CD4-positive, alpha-beta memory T cell (primary cell): ENCODE results near the gene ASB15. TPM values are rescaled to one million over a fixed set of nuclear protein-coding genes. Genes with fewer than 3 reads are reported as not detected.

Experiments used
- CTCF ChIA-PET: fragments of 350-600 bp; sonication (Branson Sonifier 250); formaldehyde crosslinking; loops from one replicate; lab custom pipeline; 2021; ENCODE audit warnings: inconsistent platforms; ENCODE audit not compliant: partially characterized antibody; lab: Charles Lee
- POLR2A ChIA-PET: fragments of 350-600 bp; sonication (Branson Sonifier 250); formaldehyde crosslinking; loops from one replicate; lab custom pipeline; 2021; ENCODE audit not compliant: partially characterized antibody; lab: Charles Lee
- DNase-seq, 5 donors: peaks; one replicate each; pipeline versions ENCODE4 v3.0.0 to v3.0.0-alpha.2; 2020 to 2022; ENCODE audit warnings: mixed read lengths in 1 of 5
- H3K27ac ChIP-seq: one replicate; pipeline ENCODE4 v1.7.0; 2013; ENCODE audit warnings: low read depth, low read length
- H3K27me3 ChIP-seq: 2 replicates; pipeline ENCODE4 v1.7.0; 2013; ENCODE audit warnings: mild to moderate bottlenecking, low read length, moderate library complexity; ENCODE audit not compliant: insufficient read depth
- H3K36me3 ChIP-seq: 2 replicates; pipeline ENCODE4 v1.7.0; 2013; ENCODE audit warnings: mild to moderate bottlenecking, low read length, moderate library complexity; ENCODE audit not compliant: insufficient read depth
- H3K4me1 ChIP-seq: 2 replicates; pipeline ENCODE4 v1.7.0; 2013; ENCODE audit warnings: mild to moderate bottlenecking, low read length, moderate library complexity; ENCODE audit not compliant: insufficient read depth
- H3K4me3 ChIP-seq, 2 donors: one replicate each; pipeline ENCODE4 v1.7.0; 2013; ENCODE audit warnings: low read length in 2 of 2, mild to moderate bottlenecking in 1 of 2
- H3K9me3 ChIP-seq, 2 donors: one replicate each; pipeline ENCODE4 v1.7.0; 2013; ENCODE audit warnings: low read length in 2 of 2, control low read depth in 1 of 2; ENCODE audit not compliant: control insufficient read depth in 1 of 2
- H3K27ac Mint-ChIP-seq, 7 donors: one replicate each; pipeline ENCODE4 v1.8.0; 2020 to 2021; ENCODE audit warnings: mixed read lengths in 7 of 7, mild to moderate bottlenecking in 6 of 7, inconsistent platforms in 3 of 7, moderate library complexity in 3 of 7
- H3K27me3 Mint-ChIP-seq, 2 donors: one replicate each; pipeline ENCODE4 v1.8.0; 2020 to 2021; ENCODE audit warnings: mixed read lengths in 2 of 2
- H3K36me3 Mint-ChIP-seq, 2 donors: one replicate each; pipeline ENCODE4 v1.8.0; 2020 to 2021; ENCODE audit warnings: mixed read lengths in 2 of 2, inconsistent platforms in 1 of 2, mild to moderate bottlenecking in 1 of 2
- H3K4me1 Mint-ChIP-seq, 4 donors: one replicate each; pipeline ENCODE4 v1.8.0; 2020 to 2021; ENCODE audit warnings: mixed read lengths in 4 of 4, mild to moderate bottlenecking in 1 of 4
- H3K4me3 Mint-ChIP-seq, 8 donors: one replicate each; pipeline ENCODE4 v1.8.0; 2020 to 2021; ENCODE audit warnings: mixed read lengths in 8 of 8, mild to moderate bottlenecking in 7 of 8, moderate library complexity in 6 of 8, inconsistent platforms in 3 of 8
- H3K9me3 Mint-ChIP-seq, 8 donors: one replicate each; pipeline ENCODE4 v1.8.0; 2020 to 2021; ENCODE audit warnings: mixed read lengths in 8 of 8, mild to moderate bottlenecking in 5 of 8, inconsistent platforms in 3 of 8, moderate library complexity in 1 of 8
- intact Hi-C: fragments of 100-400 bp; cut with micrococcal nuclease; formaldehyde crosslinking; loops from one replicate; pipeline ENCODE4 v1.15.1; 2023
- polyA plus RNA-seq, 2 donors: library from polyadenylated mRNA; unstranded; fragments of 300-500 nt; fragmentation: Illumina TruSeq; gene quantifications; one replicate each; pipeline ENCODE4 v1.2.3, GENCODE V29; 2021
- total RNA-seq, 2 experiments: library from RNA; stranded (reverse); gene quantifications; one replicate each; pipeline ENCODE4 v1.2.3, GENCODE V29; 2021

ASB15 gene
- total and polyA plus RNA-seq, 4 experiments from 2014 or later: 0.10 to 0.21 TPM; not detected in 2

GRCh38 chr7:123588376-123588775 lies 13.2 kb upstream of the ASB15 start:
- Histone ChIP-seq H3K36me3 (no peaks in the 10 kb centered on the region), H3K27ac (no peak overlapping the region), H3K27me3 (no peaks in the 10 kb centered on the region), H3K4me3 (no peak overlapping the region), H3K4me1 (no peaks in the 10 kb centered on the region), H3K9me3 (no peaks in the 10 kb centered on the region)
- Mint-ChIP-seq H3K27me3 (peaks cover 5 to 15% of the 10 kb centered on the region in 2 donors), H3K9me3 (no peaks in the 10 kb centered on the region), H3K36me3 (no peaks in the 10 kb centered on the region), H3K4me3 (no peak overlapping the region), H3K4me1 (no peaks in the 10 kb centered on the region), H3K27ac (peak overlapping the region in 1 of 7 donors; percentile 9)
- ChIA-PET CTCF (no interaction called here), POLR2A (no interaction called here)
- intact Hi-C loops: no loop called here
- no peak for DNase-seq

GRCh38 chr7:123594813-123595241 lies 6.8 kb upstream of the ASB15 start:
- no peaks in the 10 kb centered on the region for H3K9me3 ChIP-seq
- H3K27ac ChIP-seq: no peak overlapping the region
- no peaks in the 10 kb centered on the region for H3K36me3 Mint-ChIP-seq
- H3K9me3 Mint-ChIP-seq: peaks cover 0 to 4% (median 0%) of the 10 kb centered on the region in 8 donors
- H3K27ac Mint-ChIP-seq: no peak overlapping the region
- H3K4me1 ChIP-seq: no peaks in the 10 kb centered on the region
- no peaks in the 10 kb centered on the region for H3K36me3 ChIP-seq
- H3K4me3 Mint-ChIP-seq: no peak overlapping the region
- no peaks in the 10 kb centered on the region for H3K4me1 Mint-ChIP-seq
- H3K4me3 ChIP-seq: no peak overlapping the region
- peaks cover 19 to 23% of the 10 kb centered on the region in 2 donors for H3K27me3 Mint-ChIP-seq
- DNase-seq: no peak
- POLR2A ChIA-PET: no interaction called here
- intact Hi-C loops: no loop called here
- CTCF ChIA-PET: no interaction called here
- no peaks in the 10 kb centered on the region for H3K27me3 ChIP-seq

GRCh38 chr7:123598657-123599056 lies 3.0 kb upstream of the ASB15 start:
- POLR2A ChIA-PET: no interaction called here
- intact Hi-C loops: no loop called here
- H3K4me1 Mint-ChIP-seq: no peaks in the 10 kb centered on the region
- peaks cover 14 to 19% of the 10 kb centered on the region in 2 donors for H3K27me3 Mint-ChIP-seq
- CTCF ChIA-PET: interaction anchor here (1.3 kb wide), 1 partner anchor 26 kb away, joined by 3 read pairs; no protein-coding TSS in a partner anchor
- H3K9me3 Mint-ChIP-seq: peaks cover 0 to 4% (median 0%) of the 10 kb centered on the region in 8 donors
- no peak for DNase-seq
- H3K4me1 ChIP-seq: no peaks in the 10 kb centered on the region
- no peak overlapping the region for H3K27ac Mint-ChIP-seq
- H3K27ac ChIP-seq: no peak overlapping the region
- no peak overlapping the region for H3K4me3 ChIP-seq
- no peaks in the 10 kb centered on the region for H3K9me3 ChIP-seq
- no peaks in the 10 kb centered on the region for H3K27me3 ChIP-seq
- no peaks in the 10 kb centered on the region for H3K36me3 Mint-ChIP-seq
- no peak overlapping the region for H3K4me3 Mint-ChIP-seq
- H3K36me3 ChIP-seq: no peaks in the 10 kb centered on the region

- intact Hi-C loops: no loop called here
- Histone ChIP-seq H3K4me1 (no peaks in the 10 kb centered on the region), H3K36me3 (no peaks in the 10 kb centered on the region), H3K9me3 (no peaks in the 10 kb centered on the region), H3K27me3 (no peaks in the 10 kb centered on the region), H3K27ac (no peak overlapping the region), H3K4me3 (no peak overlapping the region)
- Mint-ChIP-seq H3K4me1 (no peaks in the 10 kb centered on the region), H3K9me3 (peaks cover 0 to 4% (median 0%) of the 10 kb centered on the region in 8 donors), H3K36me3 (no peaks in the 10 kb centered on the region), H3K27ac (peak overlapping the region in 1 of 7 donors; percentile 48), H3K4me3 (no peak overlapping the region), H3K27me3 (peaks cover 10 to 16% of the 10 kb centered on the region in 2 donors)
- ChIA-PET CTCF (no interaction called here), POLR2A (no interaction called here)
- DNase-seq: no peak
Observed at GRCh38 chr7:123599766-123600165, 1.9 kb upstream of the ASB15 start.

- H3K4me1 ChIP-seq: no peaks in the 10 kb centered on the region
- intact Hi-C loops: no loop called here
- H3K27ac ChIP-seq: no peak overlapping the region
- H3K9me3 ChIP-seq: no peaks in the 10 kb centered on the region
- POLR2A ChIA-PET: no interaction called here
- no peak for DNase-seq
- no peaks in the 10 kb centered on the region for H3K36me3 ChIP-seq
- H3K27me3 Mint-ChIP-seq: peaks cover 3 to 16% of the 10 kb centered on the region in 2 donors
- H3K36me3 Mint-ChIP-seq: no peaks in the 10 kb centered on the region
- no peak overlapping the region for H3K4me3 ChIP-seq
- H3K9me3 Mint-ChIP-seq: no peaks in the 10 kb centered on the region
- H3K27me3 ChIP-seq: no peaks in the 10 kb centered on the region
- H3K4me1 Mint-ChIP-seq: no peaks in the 10 kb centered on the region
- no peak overlapping the region for H3K27ac Mint-ChIP-seq
- CTCF ChIA-PET: no interaction called here
- no peak overlapping the region for H3K4me3 Mint-ChIP-seq
Observed at GRCh38 chr7:123600876-123601275, 745 bp upstream of the ASB15 start.

- Histone ChIP-seq H3K9me3 (no peaks in the 10 kb centered on the region), H3K27me3 (no peaks in the 10 kb centered on the region), H3K4me3 (no peak overlapping the region), H3K4me1 (no peaks in the 10 kb centered on the region), H3K27ac (no peak overlapping the region), H3K36me3 (no peaks in the 10 kb centered on the region)
- DNase-seq: no peak
- intact Hi-C loops: no loop called here
- Mint-ChIP-seq H3K9me3 (no peaks in the 10 kb centered on the region), H3K27ac (no peak overlapping the region), H3K27me3 (peaks cover 3 to 16% of the 10 kb centered on the region in 2 donors), H3K4me3 (no peak overlapping the region), H3K36me3 (no peaks in the 10 kb centered on the region), H3K4me1 (no peaks in the 10 kb centered on the region)
- ChIA-PET CTCF (no interaction called here), POLR2A (no interaction called here)
Observed at GRCh38 chr7:123602648-123603047, 1.0 kb downstream of the ASB15 start.

GRCh38 chr7:123604739-123605138 lies 3.1 kb downstream of the ASB15 start:
- DNase-seq: no peak
- intact Hi-C loops: no loop called here
- no peak overlapping the region for H3K4me3 ChIP-seq
- H3K27me3 Mint-ChIP-seq: peaks cover 0 to 11% of the 10 kb centered on the region in 2 donors
- no peak overlapping the region for H3K4me3 Mint-ChIP-seq
- ChIA-PET POLR2A (no interaction called here), CTCF (no interaction called here)
- no peaks in the 10 kb centered on the region for H3K4me1 Mint-ChIP-seq
- H3K4me1 ChIP-seq: no peaks in the 10 kb centered on the region
- H3K36me3 ChIP-seq: no peaks in the 10 kb centered on the region
- H3K9me3 Mint-ChIP-seq: no peaks in the 10 kb centered on the region
- H3K9me3 ChIP-seq: no peaks in the 10 kb centered on the region
- H3K36me3 Mint-ChIP-seq: no peaks in the 10 kb centered on the region
- H3K27ac ChIP-seq: no peak overlapping the region
- H3K27ac Mint-ChIP-seq: no peak overlapping the region
- H3K27me3 ChIP-seq: no peaks in the 10 kb centered on the region
